ENCODE measurements around the gene RNF112.

- TF ChIP-seq, protein P1, sequence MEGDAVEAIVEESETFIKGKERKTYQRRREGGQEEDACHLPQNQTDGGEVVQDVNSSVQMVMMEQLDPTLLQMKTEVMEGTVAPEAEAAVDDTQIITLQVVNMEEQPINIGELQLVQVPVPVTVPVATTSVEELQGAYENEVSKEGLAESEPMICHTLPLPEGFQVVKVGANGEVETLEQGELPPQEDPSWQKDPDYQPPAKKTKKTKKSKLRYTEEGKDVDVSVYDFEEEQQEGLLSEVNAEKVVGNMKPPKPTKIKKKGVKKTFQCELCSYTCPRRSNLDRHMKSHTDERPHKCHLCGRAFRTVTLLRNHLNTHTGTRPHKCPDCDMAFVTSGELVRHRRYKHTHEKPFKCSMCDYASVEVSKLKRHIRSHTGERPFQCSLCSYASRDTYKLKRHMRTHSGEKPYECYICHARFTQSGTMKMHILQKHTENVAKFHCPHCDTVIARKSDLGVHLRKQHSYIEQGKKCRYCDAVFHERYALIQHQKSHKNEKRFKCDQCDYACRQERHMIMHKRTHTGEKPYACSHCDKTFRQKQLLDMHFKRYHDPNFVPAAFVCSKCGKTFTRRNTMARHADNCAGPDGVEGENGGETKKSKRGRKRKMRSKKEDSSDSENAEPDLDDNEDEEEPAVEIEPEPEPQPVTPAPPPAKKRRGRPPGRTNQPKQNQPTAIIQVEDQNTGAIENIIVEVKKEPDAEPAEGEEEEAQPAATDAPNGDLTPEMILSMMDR (IDR thresholded peaks at IDR 0.05) = peak; percentile 95 to 99 (median 99)
- TF ChIP-seq POLR2A (IDR thresholded peaks at IDR 0.05) = no peak
Observed at GRCh38 chr17:19362277-19363113, 48.5 kb upstream of the RNF112 start, which contains the start of gene B9D1.

All from testis (tissue), 2 donors.